ENCODE results near the gene CCND1.

DNA sequence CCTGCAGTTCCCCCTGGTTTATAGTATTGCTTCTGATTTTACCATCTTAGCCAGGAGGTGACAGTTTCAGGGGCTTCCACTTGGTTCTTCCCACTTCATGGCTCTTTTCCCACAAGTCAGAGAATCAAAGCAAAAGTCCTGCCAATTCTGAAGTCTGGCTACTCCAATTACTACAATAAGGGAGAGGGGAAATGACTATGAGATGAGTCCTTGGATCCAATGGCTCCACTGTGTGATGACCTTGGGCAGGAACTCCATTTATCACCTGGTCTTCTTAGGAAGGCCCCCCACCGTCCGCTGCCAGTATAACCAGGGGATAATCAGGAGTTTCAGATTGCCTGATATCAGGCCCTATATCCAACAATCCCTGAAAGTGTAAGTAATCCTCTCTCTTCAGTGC, 31.6 kb upstream of the CCND1 start:
- TF ChIP-seq POLR2A (IDR thresholded peaks at IDR 0.05) (no peak), CTCF (IDR thresholded peaks at IDR 0.05) (no peak), POLR2AphosphoS5 (IDR thresholded peaks at IDR 0.05) (no peak)
